H1 (cell line): Measurements from ENCODE around the gene PRDX3. TPM values are rescaled to one million over a fixed set of nuclear protein-coding genes. Genes with fewer than 3 reads are reported as not detected.

Experiments used
- CBX8 ChIP-seq: fragments of 300-800, 300-1000 bp; sonication (generic); IDR thresholded peaks from 2 replicates; pipeline ENCODE4 v1.7.1; 2016; ENCODE audit warnings: low read depth, low read length, borderline replicate concordance
- FOSL1 ChIP-seq: IDR thresholded peaks from 2 replicates; pipeline ENCODE4 v1.6.1; 2011; ENCODE audit warnings: mild to moderate bottlenecking, low read depth, low read length, moderate library complexity; ENCODE audit not compliant: insufficient read depth
- JUN ChIP-seq: IDR thresholded peaks from 2 replicates; pipeline ENCODE4 v1.6.1; 2011; ENCODE audit warnings: low read depth, mild to moderate bottlenecking, improper control_type of control experiment, low read length
- SIRT6 ChIP-seq: IDR thresholded peaks from one replicate; pipeline ENCODE4 v1.7.1; 2012; ENCODE audit warnings: low read length, inconsistent platforms
- polyA plus RNA-seq, 7 experiments: library from polyadenylated mRNA; depleted of rRNA in 3 of 7; stranded (reverse) in 5 of 7; unstranded in 2 of 7; fragments of >200 nt in 5 of 7; fragments of 200-250 nt in 2 of 7; gene quantifications; 1 replicate in 5 of 7; 2 replicates in 1 of 7; 4 replicates in 1 of 7; pipeline versions ENCODE4 v1.2.1 to v1.2.3, GENCODE V29; 2011 to 2013; ENCODE audit warnings: missing spikeins in 2 of 7, mixed read lengths in 2 of 7
- total RNA-seq: library from RNA; stranded (reverse); fragmentation: NEBNext Ultra II Directional; extraction: Animal tissue kit (Norgen Biotek cat#: 25700); gene quantifications from 2 replicates; pipeline ENCODE4 v1.2.1, GENCODE V29; 2021
- TF ChIP-seq, protein P1 (sequence below): IDR thresholded peaks from 2 replicates; pipeline ENCODE4 v1.6.1; 2012; ENCODE audit warnings: inconsistent platforms

Gene PRDX3
- total and polyA plus RNA-seq, 2 of the 8 experiments (the other 6 are each of a cell fraction or from before 2014, with no cell fraction given): 201 to 208 TPM

DNA sequence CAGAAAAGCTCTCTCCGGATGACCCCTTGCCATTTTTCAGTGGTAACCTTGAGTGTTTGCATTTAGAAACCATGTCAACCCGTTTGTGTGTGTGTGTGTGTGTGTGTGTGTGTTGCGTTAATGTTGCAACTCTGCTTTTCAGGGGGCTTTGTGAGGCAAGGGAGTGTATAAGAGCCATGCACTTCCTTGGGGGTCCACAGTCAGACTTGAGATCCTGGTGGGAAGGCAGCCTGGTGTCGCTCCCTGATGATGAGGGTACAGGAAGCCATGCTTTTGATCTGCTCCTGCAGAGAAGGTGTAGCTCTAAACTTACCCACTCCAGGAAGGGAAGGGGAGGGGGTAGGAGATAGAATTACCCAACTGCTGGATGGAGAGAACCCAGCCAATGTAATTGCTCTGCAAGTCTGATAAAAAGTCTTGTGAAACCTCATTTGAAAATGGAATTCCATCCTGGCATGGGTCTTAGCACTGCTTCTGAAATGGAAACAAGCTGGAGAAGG lies 39.4 kb upstream of the PRDX3 start (continued):
- TF ChIP-seq SIRT6 (no peak), CBX8 (no peak), FOSL1 (no peak), JUN (no peak)
- TF ChIP-seq, protein P1, sequence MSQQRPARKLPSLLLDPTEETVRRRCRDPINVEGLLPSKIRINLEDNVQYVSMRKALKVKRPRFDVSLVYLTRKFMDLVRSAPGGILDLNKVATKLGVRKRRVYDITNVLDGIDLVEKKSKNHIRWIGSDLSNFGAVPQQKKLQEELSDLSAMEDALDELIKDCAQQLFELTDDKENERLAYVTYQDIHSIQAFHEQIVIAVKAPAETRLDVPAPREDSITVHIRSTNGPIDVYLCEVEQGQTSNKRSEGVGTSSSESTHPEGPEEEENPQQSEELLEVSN: no peak
